Neural progenitor cell (in vitro differentiated cells): ENCODE measurements around the gene RASA4B.

Experiments used
- EZH2phosphoT487 ChIP-seq: fragments of 200-600 bp; sonication (generic); IDR thresholded peaks from 2 replicates; pipeline ENCODE4 v1.6.1; 2017; ENCODE audit warnings: antibody characterized with exemption
- TF ChIP-seq, protein P1 (sequence below): fragments of 200-600 bp; sonication (generic); IDR thresholded peaks from 2 replicates; pipeline ENCODE4 v1.5.1; 2017; ENCODE audit warnings: antibody characterized with exemption, mild to moderate bottlenecking

DNA sequence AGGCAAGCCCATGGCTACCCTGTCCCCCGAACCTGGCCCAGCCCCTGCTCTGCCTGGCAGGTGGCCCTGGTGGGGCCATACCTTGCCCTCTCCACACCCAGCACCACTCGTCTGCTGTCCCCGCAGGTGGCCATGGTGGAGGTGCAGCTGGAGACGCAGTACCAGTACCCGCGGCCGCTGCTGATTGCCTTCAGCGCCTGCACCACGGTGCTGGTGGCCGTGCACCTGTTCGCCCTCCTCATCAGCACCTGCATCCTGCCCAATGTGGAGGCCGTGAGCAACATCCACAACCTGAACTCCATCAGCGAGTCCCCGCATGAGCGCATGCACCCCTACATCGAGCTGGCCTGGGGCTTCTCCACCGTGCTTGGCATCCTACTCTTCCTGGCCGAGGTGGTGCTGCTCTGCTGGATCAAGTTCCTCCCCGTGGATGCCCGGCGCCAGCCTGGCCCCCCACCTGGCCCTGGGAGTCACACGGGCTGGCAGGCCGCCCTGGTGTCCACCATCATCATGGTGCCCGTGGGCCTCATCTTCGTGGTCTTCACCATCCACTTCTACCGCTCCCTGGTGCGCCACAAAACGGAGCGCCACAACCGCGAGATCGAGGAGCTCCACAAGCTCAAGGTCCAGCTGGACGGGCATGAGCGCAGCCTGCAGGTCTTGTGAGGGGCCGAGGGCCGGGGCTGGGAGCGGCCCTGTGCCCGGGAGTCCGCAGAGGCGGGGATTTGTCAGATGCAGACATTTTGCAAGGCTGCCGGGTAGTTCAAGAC, 71.0 kb downstream of the RASA4B start:
- TF ChIP-seq, protein P1, sequence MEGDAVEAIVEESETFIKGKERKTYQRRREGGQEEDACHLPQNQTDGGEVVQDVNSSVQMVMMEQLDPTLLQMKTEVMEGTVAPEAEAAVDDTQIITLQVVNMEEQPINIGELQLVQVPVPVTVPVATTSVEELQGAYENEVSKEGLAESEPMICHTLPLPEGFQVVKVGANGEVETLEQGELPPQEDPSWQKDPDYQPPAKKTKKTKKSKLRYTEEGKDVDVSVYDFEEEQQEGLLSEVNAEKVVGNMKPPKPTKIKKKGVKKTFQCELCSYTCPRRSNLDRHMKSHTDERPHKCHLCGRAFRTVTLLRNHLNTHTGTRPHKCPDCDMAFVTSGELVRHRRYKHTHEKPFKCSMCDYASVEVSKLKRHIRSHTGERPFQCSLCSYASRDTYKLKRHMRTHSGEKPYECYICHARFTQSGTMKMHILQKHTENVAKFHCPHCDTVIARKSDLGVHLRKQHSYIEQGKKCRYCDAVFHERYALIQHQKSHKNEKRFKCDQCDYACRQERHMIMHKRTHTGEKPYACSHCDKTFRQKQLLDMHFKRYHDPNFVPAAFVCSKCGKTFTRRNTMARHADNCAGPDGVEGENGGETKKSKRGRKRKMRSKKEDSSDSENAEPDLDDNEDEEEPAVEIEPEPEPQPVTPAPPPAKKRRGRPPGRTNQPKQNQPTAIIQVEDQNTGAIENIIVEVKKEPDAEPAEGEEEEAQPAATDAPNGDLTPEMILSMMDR: no peak
- TF ChIP-seq EZH2phosphoT487: no peak
